Fibroblast of gingiva (primary cell): ENCODE measurements around the gene CYSTM1.

Source experiments
- DNase-seq: peaks from one replicate; pipeline ENCODE4 v3.0.0-alpha.2; 2011; ENCODE audit warnings: low read depth

The CYSTM1 gene

DNA sequence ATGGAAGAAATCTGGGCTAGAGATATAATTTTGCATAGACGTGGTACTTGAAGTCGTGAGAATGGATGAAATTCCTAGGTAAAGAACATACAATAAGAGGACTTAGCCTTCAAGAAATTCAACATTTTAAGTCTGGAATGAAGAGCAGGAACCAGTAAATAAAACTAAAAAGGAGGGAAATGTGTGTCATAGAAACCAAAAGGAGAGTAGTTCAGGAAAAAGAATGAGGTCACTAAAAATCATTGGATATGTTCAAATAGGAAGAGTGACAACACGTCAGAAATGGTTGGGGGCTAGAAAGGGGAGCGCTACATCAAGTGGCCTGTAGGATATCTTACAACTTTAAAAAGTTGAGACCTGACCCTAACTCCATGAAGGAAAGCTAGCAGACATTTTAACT is 83.9 kb downstream of the CYSTM1 start:
- DNase-seq: no peak

GRCh38 chr5:140259500-140259899 is 84.5 kb downstream of the CYSTM1 start:
- DNase-seq: no peak

DNA sequence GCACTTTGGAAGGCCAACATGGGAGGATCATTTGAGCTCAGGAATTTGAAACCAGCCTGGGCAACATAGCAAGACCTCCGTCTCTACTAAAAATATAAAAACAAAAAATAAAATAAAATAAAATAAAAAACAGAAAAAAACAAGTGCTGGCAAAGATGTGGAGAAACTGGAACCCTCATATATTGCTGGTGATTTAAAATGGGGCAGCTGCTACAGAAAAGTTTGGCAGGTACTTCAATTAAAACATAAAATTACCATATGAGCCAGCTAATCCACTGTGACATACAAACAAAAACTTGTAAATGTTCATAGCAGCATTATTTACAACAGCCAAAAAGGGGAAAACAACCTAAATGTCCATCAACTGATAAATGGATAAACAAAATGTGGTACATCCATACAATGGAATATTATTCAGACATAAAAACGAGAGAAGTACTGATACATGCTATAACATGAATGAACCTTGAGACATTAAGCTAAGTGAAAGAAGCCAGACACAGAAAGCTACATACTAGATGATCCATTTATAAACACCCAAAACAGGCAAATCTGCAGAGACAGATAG is 85.2 kb downstream of the CYSTM1 start:
- DNase-seq: no peak

- DNase-seq: peak; percentile 73
Observed at GRCh38 chr5:140261403-140262171, 86.6 kb downstream of the CYSTM1 start.

- no peak for DNase-seq
Observed at GRCh38 chr5:140262221-140262620, 87.2 kb downstream of the CYSTM1 start.

GRCh38 chr5:140262839-140263238 is 87.9 kb downstream of the CYSTM1 start:
- DNase-seq: no peak

DNA sequence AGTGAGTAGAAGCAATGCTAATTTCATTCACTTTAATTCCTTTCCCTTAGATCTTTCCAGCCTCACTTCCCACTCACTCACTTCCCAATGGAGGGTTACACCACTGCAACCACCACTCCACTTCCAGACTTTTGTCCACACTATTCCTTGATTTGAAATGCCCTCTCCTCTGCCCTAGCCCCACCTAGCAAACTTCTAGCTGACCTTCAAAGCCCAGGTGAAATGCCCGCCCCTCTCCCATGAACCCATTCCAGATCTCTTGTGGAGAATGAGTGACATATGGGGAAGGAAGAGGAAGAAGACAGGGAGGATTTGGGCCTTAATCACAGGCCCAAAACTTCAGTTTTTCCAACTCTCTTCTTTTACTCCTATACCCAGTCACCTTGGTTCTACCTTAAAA is 90.9 kb downstream of the CYSTM1 start:
- no peak for DNase-seq

DNA sequence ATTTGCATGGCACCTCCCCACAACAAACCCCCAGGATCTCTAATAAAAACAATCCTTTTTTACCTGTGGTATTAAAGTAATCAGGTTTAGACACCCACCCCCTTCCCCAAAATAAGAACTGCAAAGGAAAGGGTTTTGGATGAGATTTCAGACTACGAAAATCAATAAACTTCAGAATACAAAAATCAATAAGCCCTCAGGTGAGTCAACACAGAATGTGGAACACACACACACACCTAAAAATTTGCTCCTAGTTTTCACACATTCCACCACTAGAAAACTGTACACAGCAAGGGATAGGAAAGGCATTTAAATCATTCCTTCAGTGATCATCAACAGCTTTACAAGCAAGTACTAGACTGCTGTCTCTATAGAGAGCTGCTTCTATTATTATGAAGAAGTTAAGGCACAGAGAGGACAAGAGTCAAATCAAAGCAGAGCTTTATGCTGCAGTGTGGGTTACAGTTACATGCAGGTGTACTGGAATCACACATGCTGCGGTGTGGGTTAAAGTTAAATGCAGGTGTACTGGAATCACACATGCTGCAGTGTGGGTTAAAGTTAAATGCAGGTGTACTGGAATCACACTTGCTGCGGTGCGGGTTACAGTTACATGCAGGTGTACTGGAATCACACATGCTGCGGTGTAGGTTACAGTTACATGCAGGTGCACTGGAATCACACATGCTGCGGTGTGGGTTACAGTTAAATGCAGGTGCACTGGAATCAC is 91.6 kb downstream of the CYSTM1 start:
- no peak for DNase-seq

DNA sequence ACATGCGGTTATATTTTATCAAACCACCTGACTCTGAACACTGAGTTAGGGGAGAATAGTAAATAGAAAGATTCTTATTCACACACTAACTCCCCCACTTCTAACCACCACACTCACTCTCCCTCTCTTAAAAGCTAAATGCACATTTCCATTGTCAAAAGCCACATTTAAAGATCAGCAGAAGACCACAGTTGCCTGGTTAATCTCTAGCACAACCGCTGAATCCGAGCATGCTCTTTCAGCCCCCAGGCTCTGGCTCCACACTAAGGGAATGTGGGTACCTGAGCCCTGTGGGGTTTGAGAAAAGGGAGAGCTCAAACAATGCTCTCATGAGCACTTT is 92.2 kb downstream of the CYSTM1 start:
- no peak for DNase-seq

GRCh38 chr5:140267559-140268018 is 92.6 kb downstream of the CYSTM1 start:
- DNase-seq: no peak

GRCh38 chr5:140270008-140270407 is 95.0 kb downstream of the CYSTM1 start:
- DNase-seq: no peak

DNA sequence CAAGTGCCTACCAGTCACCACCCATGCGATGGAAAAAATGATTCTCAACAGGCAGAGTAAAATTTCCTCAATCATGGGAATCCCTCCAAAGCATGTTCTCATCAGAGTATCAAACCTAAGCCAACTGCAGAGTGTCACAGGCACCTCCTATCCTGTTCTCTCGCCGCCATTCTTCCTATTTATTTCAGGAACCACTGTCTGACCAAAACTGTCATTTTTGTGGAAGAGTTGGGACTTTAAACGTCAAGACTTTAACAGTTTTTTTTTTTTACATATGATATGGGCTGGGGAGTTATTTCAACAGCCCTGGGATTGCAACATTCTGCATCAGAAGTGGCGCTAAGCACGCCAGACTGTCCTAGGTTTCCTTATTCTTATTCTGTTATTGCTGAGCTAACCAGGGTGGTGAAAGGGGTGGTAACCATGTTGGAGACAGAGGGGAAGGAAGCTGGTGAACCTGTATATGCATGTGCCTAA is 98.5 kb downstream of the CYSTM1 start:
- peak; percentile 79 for DNase-seq

- no peak for DNase-seq
Observed at GRCh38 chr5:140275837-140276236, 100.8 kb downstream of the CYSTM1 start.

DNA sequence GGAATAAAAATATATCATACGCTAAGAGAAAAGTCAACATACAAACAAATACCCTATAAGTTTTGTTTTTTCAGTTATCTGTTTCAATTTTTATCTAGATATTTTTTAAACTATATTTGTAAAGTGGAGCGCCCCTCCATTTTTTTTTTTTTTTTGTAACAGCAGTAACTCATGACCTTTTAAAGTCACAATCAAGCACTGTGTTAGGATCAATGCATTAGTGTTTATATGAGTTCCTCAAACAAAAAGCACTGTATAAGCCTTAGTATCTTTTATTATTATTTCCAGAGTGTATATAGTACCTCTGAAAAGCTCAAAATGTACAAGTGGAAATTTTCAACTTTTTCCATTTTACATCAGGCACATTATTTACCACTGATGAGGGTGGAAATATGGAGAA is 107.3 kb downstream of the CYSTM1 start:
- DNase-seq: no peak

GRCh38 chr5:140284013-140284412 is 109.0 kb downstream of the CYSTM1 start:
- DNase-seq: no peak

DNA sequence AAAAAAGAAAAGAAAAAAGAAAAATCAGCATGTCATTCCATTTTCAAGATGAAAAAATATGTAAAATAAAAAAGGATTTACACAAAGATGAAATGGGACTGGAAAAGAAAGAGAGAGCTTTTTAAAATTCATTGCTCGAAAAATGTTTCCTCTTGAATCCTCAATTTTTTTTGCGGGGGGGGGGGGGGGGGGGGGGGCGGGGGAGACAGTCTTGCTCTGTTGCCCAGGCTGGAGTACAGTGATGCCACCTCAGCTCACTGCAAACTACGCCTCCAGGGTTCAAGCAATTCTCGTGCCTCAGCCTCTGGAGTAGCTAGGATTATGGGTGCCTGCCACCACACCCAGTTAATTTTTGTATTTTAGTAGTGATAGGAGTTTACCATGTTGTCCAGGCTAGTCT is 111.4 kb downstream of the CYSTM1 start:
- no peak for DNase-seq

DNA sequence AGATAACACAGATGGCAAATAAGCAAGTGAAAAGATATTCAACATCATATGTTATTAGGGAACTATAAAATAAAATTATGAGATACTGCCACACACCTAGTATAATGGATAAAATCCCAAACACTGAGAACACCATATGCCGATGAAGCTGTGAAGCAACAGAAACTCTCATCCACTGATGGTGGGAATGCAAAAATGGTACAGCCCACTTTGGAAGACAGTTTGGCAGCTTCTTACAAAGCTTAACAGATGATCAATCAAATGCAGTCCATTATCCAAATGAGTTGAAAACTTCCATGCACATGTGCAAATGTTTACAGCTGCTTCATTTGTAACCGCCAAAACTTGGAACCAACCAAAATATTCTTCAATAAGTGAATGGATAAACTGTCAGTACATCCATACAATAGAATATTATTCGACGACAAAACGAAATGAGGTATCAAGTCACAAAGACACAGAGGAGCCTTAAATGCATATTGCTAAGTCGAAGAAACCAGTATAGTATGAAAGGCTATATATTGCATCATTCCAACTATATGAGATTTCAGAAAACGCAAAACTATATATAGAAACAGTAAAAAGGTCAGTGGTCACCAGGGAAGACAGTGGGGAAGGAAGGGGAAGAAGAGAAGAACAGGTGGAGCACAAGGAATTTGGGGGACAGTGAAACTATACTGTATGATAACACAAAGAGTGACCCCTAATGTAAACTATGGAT is 113.0 kb downstream of the CYSTM1 start:
- DNase-seq: no peak

GRCh38 chr5:140292212-140293036 is 117.4 kb downstream of the CYSTM1 start:
- DNase-seq: no peak
